HL-60 (cell line): ENCODE measurements around the gene ZCCHC9.

Experiments
- DNase-seq, 2 experiments: peaks; one replicate each; pipeline ENCODE4 v3.0.0-alpha.2; 2010 to 2020; ENCODE audit warnings: low read depth in 1 of 2, low spot score in 1 of 2
- H3K27ac ChIP-seq: fragments of 250-450 bp; sonication (Bioruptor Pico); replicated peaks from 2 replicates; pipeline ENCODE4 v1.5.1; 2020; ENCODE audit warnings: mild to moderate bottlenecking, moderate library complexity
- H3K27me3 ChIP-seq: fragments of 250-450 bp; sonication (Bioruptor Pico); 2 replicates; pipeline ENCODE4 v1.5.1; 2021; ENCODE audit warnings: mild to moderate bottlenecking, moderate library complexity; ENCODE audit not compliant: insufficient read depth, poor library complexity, severe bottlenecking
- H3K4me3 ChIP-seq: replicated peaks from 2 replicates; pipeline ENCODE4 v1.5.1; 2011; ENCODE audit warnings: mild to moderate bottlenecking, control low read depth, low read length; ENCODE audit not compliant: insufficient read depth
- CTCF ChIP-seq: IDR thresholded peaks from one replicate; pipeline ENCODE4 v1.5.1; 2011; ENCODE audit warnings: low read length, control low read depth, inconsistent platforms; ENCODE audit not compliant: insufficient read depth
- GABPA ChIP-seq: IDR thresholded peaks from 2 replicates; pipeline ENCODE4 v1.6.1; 2012; ENCODE audit warnings: low read depth
- POLR2AphosphoS5 ChIP-seq: IDR thresholded peaks from 2 replicates; pipeline ENCODE4 v1.6.1; 2012; ENCODE audit warnings: low read depth
- REST ChIP-seq: IDR thresholded peaks from 2 replicates; pipeline ENCODE4 v1.6.1; 2012; ENCODE audit warnings: low read depth; ENCODE audit not compliant: insufficient replicate concordance
- SPI1 ChIP-seq: IDR thresholded peaks from 2 replicates; pipeline ENCODE4 v1.6.1; 2012; ENCODE audit warnings: low read depth, mild to moderate bottlenecking, borderline replicate concordance

ZCCHC9 gene

GRCh38 chr5:81314581-81314980, 13.2 kb downstream of the ZCCHC9 start:
- no peaks in the 10 kb centered on the region for H3K27me3 ChIP-seq
- H3K4me3 ChIP-seq = no peak overlapping the region
- H3K27ac ChIP-seq = no peak overlapping the region
- DNase-seq = no peak
- TF ChIP-seq GABPA (no peak), REST (no peak), SPI1 (no peak), CTCF (no peak), POLR2AphosphoS5 (no peak)

- Histone ChIP-seq H3K27me3 (no peaks in the 10 kb centered on the region), H3K4me3 (no peak overlapping the region), H3K27ac (no peak overlapping the region)
- DNase-seq = no peak
- no peak for TF ChIP-seq CTCF
- TF ChIP-seq POLR2AphosphoS5 = no peak
- TF ChIP-seq REST = no peak
- no peak for TF ChIP-seq SPI1
- no peak for TF ChIP-seq GABPA
Measured at GRCh38 chr5:81315336-81315735, 13.9 kb downstream of the ZCCHC9 start.

- TF ChIP-seq CTCF (no peak), REST (no peak), GABPA (no peak), POLR2AphosphoS5 (no peak), SPI1 (no peak)
- DNase-seq = no peak
- H3K4me3 ChIP-seq = no peak overlapping the region
- no peak overlapping the region for H3K27ac ChIP-seq
- no peaks in the 10 kb centered on the region for H3K27me3 ChIP-seq
Measured at GRCh38 chr5:81315830-81316229, 14.4 kb downstream of the ZCCHC9 start.
